PC-3 (cell line): ENCODE data around the gene EPC2.

Experiments
- CTCF ChIP-seq: fragments of 300-600 bp; sonication (generic); conservative IDR thresholded peaks from 2 replicates; pipeline ENCODE4 v1.5.1; 2017; ENCODE audit warnings: antibody characterized with exemption, low read depth, mild to moderate bottlenecking, low read length
- EZH2 ChIP-seq: fragments of 300-600 bp; sonication (generic); IDR thresholded peaks from one replicate; pipeline ENCODE4 v1.6.1; 2017; ENCODE audit warnings: antibody characterized with exemption, mild to moderate bottlenecking, low read length; ENCODE audit not compliant: unreplicated experiment

DNA sequence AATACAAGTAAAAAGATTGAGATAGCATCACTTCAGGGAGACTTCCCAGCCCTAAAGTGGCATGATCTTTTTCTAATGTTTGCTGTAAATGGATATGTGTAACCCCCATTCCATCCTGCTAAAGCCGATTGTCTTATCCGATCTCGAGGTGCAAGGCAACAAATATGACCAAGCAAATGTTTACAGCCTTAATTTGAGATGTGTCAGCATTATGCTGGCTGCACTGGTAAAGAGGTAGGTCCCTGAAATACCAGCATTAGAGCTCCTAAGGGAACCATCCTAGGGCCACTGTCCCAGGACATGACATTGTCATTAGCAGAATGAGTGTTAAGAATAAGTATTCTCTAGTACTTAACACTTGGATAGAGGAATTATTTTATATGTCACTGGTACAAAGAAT, 108.4 kb downstream of the EPC2 start:
- TF ChIP-seq EZH2 (no peak), CTCF (no peak)
